ENCODE results near the gene MAZ. TPM values are rescaled to one million over a fixed set of nuclear protein-coding genes. Genes with fewer than 3 reads are reported as not detected.

The MAZ gene
- polyA plus RNA-seq, 1 experiment, result 58.4 TPM

- ChIA-PET CTCF (interaction anchor here (0.6 kb wide), 1 partner anchor 788 kb away, joined by 4 read pairs; no protein-coding TSS in a partner anchor), POLR2A (no interaction called here)
- TF ChIP-seq CTCF (IDR thresholded peaks at IDR 0.05; ENCODE audit: low read depth, low read length), result no peak
- no peak for DNase-seq (ENCODE audit: low read depth, low spot score)
- Histone ChIP-seq H3K4me3 (ENCODE audit: low read depth, low read length) (no peak overlapping the region), H3K9me3 (ENCODE audit: control insufficient read depth, insufficient read depth, low read length) (no peaks in the 10 kb centered on the region), H3K27me3 (ENCODE audit: control insufficient read depth, insufficient read depth, low read length) (peaks cover 8% of the 10 kb centered on the region), H3K27ac (ENCODE audit: low read depth, low read length) (no peak overlapping the region)
Observed at GRCh38 chr16:29761882-29762281, 44.4 kb upstream of the MAZ start.

- ChIA-PET POLR2A (no interaction called here), CTCF (no interaction called here)
- H3K4me3 ChIP-seq (ENCODE audit: low read depth, low read length), result no peak overlapping the region
- H3K9me3 ChIP-seq (ENCODE audit: control insufficient read depth, insufficient read depth, low read length), result no peaks in the 10 kb centered on the region
- no peak for TF ChIP-seq CTCF (IDR thresholded peaks at IDR 0.05; ENCODE audit: low read depth, low read length)
- DNase-seq (ENCODE audit: low read depth, low spot score), result no peak
- H3K27me3 ChIP-seq (ENCODE audit: control insufficient read depth, insufficient read depth, low read length), result peaks cover 8% of the 10 kb centered on the region
- H3K27ac ChIP-seq (ENCODE audit: low read depth, low read length), result no peak overlapping the region
Observed at GRCh38 chr16:29763326-29763725, 43.0 kb upstream of the MAZ start.

GRCh38 chr16:29765167-29766032, 40.9 kb upstream of the MAZ start:
- Histone ChIP-seq H3K9me3 (ENCODE audit: control insufficient read depth, insufficient read depth, low read length) (no peaks in the 10 kb centered on the region), H3K4me3 (ENCODE audit: low read depth, low read length) (no peak overlapping the region), H3K27me3 (ENCODE audit: control insufficient read depth, insufficient read depth, low read length) (peaks cover 12% of the 10 kb centered on the region), H3K27ac (ENCODE audit: low read depth, low read length) (no peak overlapping the region)
- DNase-seq (ENCODE audit: low read depth, low spot score), result no peak
- POLR2A ChIA-PET, result no interaction called here
- no peak for TF ChIP-seq CTCF (IDR thresholded peaks at IDR 0.05; ENCODE audit: low read depth, low read length)
- CTCF ChIA-PET, result interaction anchor here (0.7 kb wide), 1 partner anchor 17 kb away, joined by 3 read pairs; no protein-coding TSS in a partner anchor

- DNase-seq (ENCODE audit: low read depth, low spot score), result no peak
- Histone ChIP-seq H3K27ac (ENCODE audit: low read depth, low read length) (no peak overlapping the region), H3K4me3 (ENCODE audit: low read depth, low read length) (no peak overlapping the region), H3K27me3 (ENCODE audit: control insufficient read depth, insufficient read depth, low read length) (peaks cover 12% of the 10 kb centered on the region), H3K9me3 (ENCODE audit: control insufficient read depth, insufficient read depth, low read length) (no peaks in the 10 kb centered on the region)
- no peak for TF ChIP-seq CTCF (IDR thresholded peaks at IDR 0.05; ENCODE audit: low read depth, low read length)
- POLR2A ChIA-PET, result no interaction called here
- CTCF ChIA-PET, result no interaction called here
Observed at GRCh38 chr16:29766571-29766970, 39.8 kb upstream of the MAZ start.

GRCh38 chr16:29767062-29767461, 39.3 kb upstream of the MAZ start:
- POLR2A ChIA-PET, result no interaction called here
- no peak for DNase-seq (ENCODE audit: low read depth, low spot score)

More at GRCh38 chr16:29767062-29767461, 39.3 kb upstream of the MAZ start:
- Histone ChIP-seq H3K9me3 (ENCODE audit: control insufficient read depth, insufficient read depth, low read length) (no peaks in the 10 kb centered on the region), H3K27me3 (ENCODE audit: control insufficient read depth, insufficient read depth, low read length) (peaks cover 12% of the 10 kb centered on the region), H3K4me3 (ENCODE audit: low read depth, low read length) (no peak overlapping the region), H3K27ac (ENCODE audit: low read depth, low read length) (no peak overlapping the region)
- TF ChIP-seq CTCF (IDR thresholded peaks at IDR 0.05; ENCODE audit: low read depth, low read length), result no peak
- CTCF ChIA-PET, result no interaction called here

All from AG04450 (cell line).